Activated CD4-positive, alpha-beta T cell treated with anti-CD3 and anti-CD28 coated beads, Interleukin-2, amount 50 U/mL, for 48 hours (primary cell): Measurements from ENCODE around the gene TTC4.

Experiments
- DNase-seq, 2 experiments: peaks; one replicate each; pipeline ENCODE4 v3.0.0-alpha.2; 2020

TTC4 gene

GRCh38 chr1:54715493-54716298 is at the start of gene TTC4:
TTC4 (plus strand) TSS chr1:54715861; CDS start chr1:54715909, 48 bp downstream.
- peak; percentile 78 to 83 for DNase-seq

- no peak for DNase-seq
Measured at GRCh38 chr1:54666333-54666732, 49.3 kb upstream of the TTC4 start.

DNA sequence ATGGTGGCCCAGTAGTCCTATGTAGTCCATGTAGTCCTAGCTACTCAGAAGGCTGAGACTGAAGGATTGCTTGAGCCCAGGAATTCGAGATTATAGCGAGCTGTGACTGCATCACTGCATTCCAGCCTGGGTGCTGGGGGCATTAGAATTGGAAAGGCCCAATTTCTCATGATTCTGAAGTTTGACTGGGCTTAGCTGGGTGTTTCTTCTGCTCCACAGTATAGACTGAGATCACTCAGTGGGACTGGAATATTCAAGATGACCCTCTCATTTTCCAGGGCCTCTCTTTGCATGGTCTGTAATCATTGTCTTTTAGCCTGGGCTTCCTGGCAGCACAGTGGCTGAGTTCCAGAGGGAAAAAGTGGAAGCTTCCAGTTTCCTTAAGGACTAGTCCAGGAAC is 47.9 kb upstream of the TTC4 start:
- DNase-seq, result no peak

GRCh38 chr1:54668567-54668966 is 47.1 kb upstream of the TTC4 start:
- no peak for DNase-seq

DNA sequence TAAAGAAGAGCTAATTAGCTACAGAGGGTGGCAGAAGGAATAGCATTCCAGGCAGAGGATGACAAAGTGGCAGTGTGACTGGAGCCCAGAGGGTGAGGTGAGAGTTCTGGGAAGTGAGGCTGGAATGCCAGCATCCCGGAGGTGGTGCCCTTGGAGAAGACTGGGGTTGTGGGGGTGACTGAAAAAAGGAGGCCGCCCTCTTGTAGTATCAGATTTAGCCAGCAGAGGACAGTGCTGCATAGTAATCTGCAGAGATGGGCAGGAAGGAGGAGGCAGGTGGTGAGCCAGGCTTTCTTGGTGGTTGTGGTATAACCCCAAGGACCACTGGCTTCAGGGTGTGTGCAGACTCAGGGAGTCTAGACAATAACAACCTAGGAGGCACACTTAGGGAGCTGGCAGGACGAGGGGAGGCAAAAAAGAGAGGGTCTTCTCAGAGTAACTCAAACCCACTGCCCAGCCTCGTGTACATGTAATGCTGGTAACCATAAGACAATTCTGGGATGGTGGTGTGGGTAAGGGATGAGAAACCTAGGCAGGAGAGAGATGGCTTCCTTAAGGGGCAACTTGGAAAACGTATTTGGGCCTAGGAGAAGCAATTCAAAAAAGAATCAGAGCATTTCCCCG is 43.6 kb upstream of the TTC4 start:
- peak; percentile 77 to 83 for DNase-seq

DNA sequence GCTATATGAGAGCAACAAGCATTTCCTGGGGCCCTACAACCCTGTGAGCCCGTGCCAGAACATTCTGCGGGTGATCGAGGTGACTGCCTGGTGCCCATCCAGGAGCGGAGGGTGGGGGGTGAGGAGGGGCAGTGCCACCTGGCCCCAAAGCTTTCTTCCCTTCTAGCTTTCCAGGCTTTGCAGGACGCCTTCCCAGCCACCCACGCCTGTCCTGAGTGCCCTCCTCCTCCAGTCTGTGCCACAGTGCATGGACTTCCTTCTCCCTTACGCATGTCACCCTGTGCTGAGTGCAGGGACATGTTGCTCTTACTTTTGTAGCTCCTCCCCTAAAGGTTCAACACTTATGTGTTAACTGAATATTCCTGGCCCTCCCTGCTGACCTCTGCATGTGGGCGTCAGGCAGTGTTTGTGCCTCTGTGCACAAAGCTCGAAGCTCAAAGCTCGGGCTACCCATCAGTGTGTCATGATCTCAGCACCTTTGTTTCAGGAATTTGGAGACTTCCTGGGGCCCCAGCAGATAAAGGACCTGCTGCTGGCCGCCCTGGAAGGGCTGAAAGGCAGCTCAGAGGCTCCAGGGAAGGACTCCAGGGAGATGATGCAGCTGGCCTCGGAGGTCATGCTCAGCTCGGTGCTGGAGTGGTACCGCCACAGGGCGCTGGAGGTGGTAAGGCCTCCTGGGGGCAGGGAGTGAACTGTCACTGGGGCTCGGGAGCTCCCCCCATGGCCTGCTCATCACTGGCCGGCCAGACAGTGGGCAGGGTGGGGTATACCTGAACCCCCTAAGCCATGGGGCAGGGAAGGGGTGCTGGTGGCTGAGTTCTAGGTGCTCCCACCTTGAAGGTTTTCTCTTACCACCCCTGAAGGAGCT is 36.7 kb upstream of the TTC4 start:
- DNase-seq, result no peak

DNA sequence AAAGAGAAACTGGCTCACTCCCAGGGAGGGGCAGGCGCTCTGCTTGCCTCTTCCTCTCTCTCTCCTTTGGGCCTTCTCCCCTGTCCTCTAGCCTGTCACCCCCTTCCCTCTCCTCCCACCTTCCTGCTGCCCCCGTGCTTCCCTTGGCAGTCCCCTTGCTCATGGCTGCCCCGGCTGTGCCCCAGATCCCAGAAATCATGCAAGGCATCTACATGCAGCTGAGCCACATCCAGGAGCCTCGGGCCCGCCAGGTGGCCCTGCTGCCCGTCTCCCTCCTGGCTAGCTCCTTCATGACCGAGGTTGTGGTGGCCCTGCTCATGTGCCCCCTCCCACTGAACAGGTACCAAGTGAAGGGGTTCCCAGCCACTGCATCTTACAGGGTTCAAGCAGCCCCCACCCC is 36.0 kb upstream of the TTC4 start:
- DNase-seq, result no peak

DNA sequence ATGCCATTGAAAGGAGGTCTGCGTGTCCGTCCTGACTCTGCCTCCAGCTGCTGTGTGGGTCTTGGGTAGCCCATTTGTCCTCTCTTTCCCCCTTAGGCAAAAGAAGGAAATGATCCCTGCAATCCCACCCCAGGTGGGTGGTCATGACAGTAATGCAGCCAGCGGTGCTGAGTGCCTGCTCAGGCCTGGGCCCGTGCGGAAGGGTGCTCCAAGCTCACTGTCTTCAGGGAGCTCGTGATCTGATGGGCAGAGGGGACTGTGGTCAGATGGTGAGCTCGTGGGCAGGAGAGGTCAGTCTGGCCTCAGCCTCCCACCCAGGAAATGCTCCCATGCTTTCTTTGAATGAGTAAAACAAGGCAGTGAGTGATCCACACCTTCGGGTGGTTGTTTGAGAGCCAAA is 35.3 kb upstream of the TTC4 start:
- DNase-seq, result no peak

DNA sequence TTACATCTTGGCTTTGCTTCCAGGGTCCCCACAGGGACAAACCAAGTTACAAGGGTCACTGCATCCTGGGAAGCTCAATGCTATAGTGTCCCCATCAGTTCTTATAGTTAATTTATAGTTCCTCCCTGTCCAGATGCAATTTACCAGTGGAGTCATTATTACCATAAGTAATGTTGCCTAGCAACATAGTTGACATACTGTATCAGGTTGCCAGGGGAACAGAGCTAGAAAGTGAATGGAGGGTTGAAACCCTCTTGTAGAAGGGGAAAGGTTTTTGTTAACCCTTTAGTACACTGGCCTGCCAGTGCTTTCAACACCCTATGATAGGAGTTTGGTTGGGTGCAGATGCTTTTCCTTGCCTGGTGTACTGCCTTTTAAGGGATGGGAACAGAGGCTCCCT is 34.3 kb upstream of the TTC4 start:
- DNase-seq, result no peak

DNA sequence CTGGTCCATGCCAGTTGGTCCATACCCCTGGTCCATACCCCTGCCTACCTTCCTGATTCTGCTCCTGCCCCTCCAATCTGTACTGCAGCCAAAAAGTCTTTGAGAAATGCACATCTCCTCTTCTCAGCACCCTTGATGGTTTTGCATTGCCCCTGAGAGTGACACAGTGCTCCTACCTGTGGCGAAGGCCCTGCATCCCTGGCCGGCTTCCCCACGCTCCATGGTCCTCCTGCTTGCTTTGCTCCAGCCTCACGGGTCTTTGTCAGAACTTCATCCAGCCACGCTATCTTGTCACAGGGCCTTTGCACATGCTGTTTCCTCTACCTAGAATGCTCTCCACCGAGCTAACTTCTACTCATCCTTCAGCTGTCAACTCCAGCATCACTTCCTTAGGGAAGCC is 32.2 kb upstream of the TTC4 start:
- DNase-seq, result no peak

- no peak for DNase-seq
Measured at GRCh38 chr1:54685335-54685905, 30.2 kb upstream of the TTC4 start.

- no peak for DNase-seq
Measured at GRCh38 chr1:54686155-54686554, 29.5 kb upstream of the TTC4 start.

- DNase-seq, result no peak
Measured at GRCh38 chr1:54694771-54695170, 20.9 kb upstream of the TTC4 start.

GRCh38 chr1:54695221-54695620 is 20.4 kb upstream of the TTC4 start:
- DNase-seq, result no peak

GRCh38 chr1:54695764-54696163 is 19.9 kb upstream of the TTC4 start:
- no peak for DNase-seq

- no peak for DNase-seq
Measured at GRCh38 chr1:54696262-54696661, 19.4 kb upstream of the TTC4 start.

DNA sequence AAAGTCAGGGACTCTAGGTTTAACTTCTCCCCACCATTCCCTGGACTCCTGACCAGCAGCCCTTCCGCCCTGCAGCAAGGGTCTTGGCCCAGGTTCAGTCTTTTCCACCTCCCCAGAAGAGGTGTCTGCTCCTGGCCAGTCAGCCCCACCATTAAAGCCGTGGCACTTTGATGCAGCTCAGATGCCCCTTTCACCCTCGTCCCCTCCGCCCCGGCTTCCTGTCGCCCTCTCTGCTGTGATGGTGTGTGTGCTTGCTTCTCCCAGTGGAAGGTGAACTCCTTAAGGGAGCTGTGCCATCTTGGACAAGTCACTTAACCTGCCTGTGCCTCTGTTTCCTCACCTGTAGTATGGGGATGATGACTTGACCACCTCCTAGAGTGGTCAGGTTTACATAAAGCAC is 17.8 kb upstream of the TTC4 start:
- no peak for DNase-seq

- DNase-seq, result no peak
Measured at GRCh38 chr1:54698346-54698745, 17.3 kb upstream of the TTC4 start.

- no peak for DNase-seq
Measured at GRCh38 chr1:54699936-54700525, 15.6 kb upstream of the TTC4 start.

DNA sequence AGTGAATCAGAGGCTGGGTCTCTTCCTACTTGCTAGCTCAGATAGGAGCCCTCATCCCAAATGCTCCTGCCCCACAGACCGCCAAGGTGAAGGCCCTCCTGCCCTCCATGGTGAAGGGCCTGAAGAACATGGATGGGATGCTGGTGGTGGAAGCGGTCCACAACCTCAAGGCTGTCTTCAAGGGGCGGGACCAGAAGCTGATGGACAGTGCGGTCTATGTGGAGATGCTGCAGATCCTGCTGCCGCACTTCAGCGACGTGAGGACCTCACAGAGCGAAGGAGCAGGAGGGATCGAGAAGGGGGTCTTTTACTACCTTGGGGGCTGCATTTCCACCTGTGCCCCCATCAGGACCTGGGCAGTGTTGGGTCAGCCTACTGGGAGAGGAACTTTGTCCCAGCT is 14.6 kb upstream of the TTC4 start:
- DNase-seq, result no peak

GRCh38 chr1:54701996-54702395 is 13.7 kb upstream of the TTC4 start:
- DNase-seq, result no peak

DNA sequence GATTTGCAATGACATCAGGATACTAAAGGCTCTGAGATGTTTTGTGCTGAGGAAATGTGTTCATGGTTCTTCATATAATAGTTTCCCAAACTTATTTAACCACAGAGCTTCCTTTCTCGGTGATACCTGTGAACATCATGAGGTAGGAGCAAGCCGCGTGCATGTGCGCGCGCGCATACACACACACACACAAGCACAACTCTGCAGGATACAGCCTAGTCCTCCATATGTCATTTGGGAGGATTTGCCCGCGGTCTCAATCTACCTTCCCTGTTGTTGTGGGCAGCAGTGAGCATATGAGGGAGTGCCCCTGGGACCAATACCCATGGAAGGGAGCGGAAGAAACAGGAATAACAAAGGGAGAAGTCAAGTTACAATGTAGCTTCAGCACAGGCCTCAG is 12.2 kb upstream of the TTC4 start:
- no peak for DNase-seq

GRCh38 chr1:54705153-54705552 is 10.5 kb upstream of the TTC4 start:
- no peak for DNase-seq
